ENCODE data around the gene SLC17A1. TPM values are rescaled to one million over a fixed set of nuclear protein-coding genes. Genes with fewer than 3 reads are reported as not detected.
A peak's percentile ranks its signal among the peaks of the same experiment; 100 is the strongest.

The SLC17A1 gene
- total RNA-seq, 4 donors from 2014 or later, result not detected

DNA sequence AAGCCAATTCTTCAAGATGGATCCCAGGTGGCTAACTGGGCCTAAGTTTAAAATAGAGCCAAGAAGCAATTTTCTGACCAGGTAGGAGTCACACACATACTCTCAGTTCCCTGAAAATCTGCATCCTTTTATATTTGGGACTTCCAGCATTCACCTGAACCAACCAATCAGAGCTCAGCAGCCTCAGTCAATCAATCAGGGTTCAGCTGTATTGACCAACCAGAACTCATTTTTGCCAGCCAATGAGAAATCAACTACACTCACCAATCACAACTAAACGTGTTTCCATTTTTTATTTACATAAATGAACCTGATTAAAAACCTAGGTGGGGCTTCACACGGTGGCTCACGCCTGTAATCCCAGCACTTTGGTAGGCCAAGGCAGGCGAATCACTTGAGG is 39.8 kb downstream of the SLC17A1 start:
- Histone ChIP-seq H3K27ac (no peak overlapping the region), H3K36me3 (no peaks in the 10 kb centered on the region), H3K9me3 (no peaks in the 10 kb centered on the region), H3K27me3 (no peaks in the 10 kb centered on the region), H3K4me3 (no peak overlapping the region), H3K4me1 (no peaks in the 10 kb centered on the region)
- WGBS, 2 donors, result 83 to 88% methylated on average over 4 of the region's 4 CpGs
- no peak for DNase-seq (ENCODE audit: low spot score in 2 of 2)
- no peak for TF ChIP-seq EP300 (IDR thresholded peaks at IDR 0.05)
- no peak for TF ChIP-seq CTCF (IDR thresholded peaks at IDR 0.05)
- no peak for TF ChIP-seq POLR2A (IDR thresholded peaks at IDR 0.05)

DNA sequence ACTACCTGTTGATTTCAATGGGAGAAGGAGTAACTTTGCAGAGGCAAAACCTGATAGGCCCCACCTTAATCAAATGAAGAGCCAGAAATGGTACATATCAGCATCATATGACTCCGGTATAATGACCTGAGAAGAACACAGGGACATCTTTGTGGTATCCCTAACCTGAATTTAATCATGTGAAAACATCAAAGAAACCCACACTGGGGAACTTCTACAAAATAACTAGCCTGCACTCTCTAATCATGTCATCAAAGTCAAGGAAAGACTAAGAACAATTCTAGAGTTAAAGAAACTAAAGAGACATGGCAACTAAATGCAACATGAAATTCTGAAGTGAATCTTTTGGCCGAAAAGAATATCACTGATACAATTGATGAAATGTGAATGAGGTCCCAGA is 42.4 kb downstream of the SLC17A1 start:
- no peaks in the 10 kb centered on the region for H3K27me3 ChIP-seq
- no peak for TF ChIP-seq POLR2A (IDR thresholded peaks at IDR 0.05)
- no peak for TF ChIP-seq CTCF (IDR thresholded peaks at IDR 0.05)
- no peak for TF ChIP-seq EP300 (IDR thresholded peaks at IDR 0.05)
- H3K9me3 ChIP-seq, result no peaks in the 10 kb centered on the region
- H3K27ac ChIP-seq, result no peak overlapping the region
- H3K36me3 ChIP-seq, result no peaks in the 10 kb centered on the region
- no peak overlapping the region for H3K4me3 ChIP-seq
- H3K4me1 ChIP-seq, result no peaks in the 10 kb centered on the region
- DNase-seq (ENCODE audit: low spot score in 2 of 2), result no peak
- WGBS, 2 donors, result 84% methylated on average over 2 of the region's 2 CpGs

DNA sequence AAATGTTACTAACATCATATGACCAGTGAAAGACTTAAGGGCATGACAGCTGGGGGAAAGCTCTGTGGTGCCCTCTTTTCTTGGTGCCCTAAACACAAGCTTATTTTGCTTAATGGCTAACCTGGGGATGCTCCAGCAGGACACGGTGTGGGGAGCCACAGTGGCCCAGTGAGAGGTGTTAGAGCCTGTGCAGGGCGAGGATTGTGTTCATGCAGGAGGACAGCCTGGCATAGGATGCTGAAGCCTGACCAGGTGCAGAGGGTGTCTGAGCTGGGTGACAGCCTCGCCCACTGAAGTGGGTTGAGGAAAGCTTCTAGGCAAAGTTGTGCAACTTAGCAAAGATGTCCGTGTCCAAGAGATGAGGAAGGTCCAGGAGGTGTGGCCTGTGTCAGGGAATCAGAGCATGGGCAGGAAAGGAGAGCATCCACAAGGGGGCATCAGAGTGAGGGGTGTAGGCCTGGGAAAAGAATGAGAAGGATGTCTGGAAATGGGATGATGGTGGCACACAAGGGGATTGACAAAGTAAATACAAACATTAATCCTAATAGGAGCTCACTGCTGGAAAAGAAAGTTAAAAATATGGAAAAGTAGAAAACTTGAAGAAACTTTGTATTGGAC is 43.4 kb downstream of the SLC17A1 start:
- Histone ChIP-seq H3K9me3 (no peaks in the 10 kb centered on the region), H3K36me3 (no peaks in the 10 kb centered on the region), H3K4me3 (no peak overlapping the region), H3K4me1 (no peaks in the 10 kb centered on the region), H3K27ac (no peak overlapping the region), H3K27me3 (no peaks in the 10 kb centered on the region)
- WGBS, 2 donors, result 66 to 78% methylated on average over 4 of the region's 4 CpGs
- peak in 2 of 5 experiments; percentile 23 to 24 for TF ChIP-seq CTCF (IDR thresholded peaks at IDR 0.05)
- no peak for TF ChIP-seq EP300 (IDR thresholded peaks at IDR 0.05)
- no peak for TF ChIP-seq POLR2A (IDR thresholded peaks at IDR 0.05)
- DNase-seq (ENCODE audit: low spot score in 2 of 2), result peak in 1 of 2 donors; percentile 45

DNA sequence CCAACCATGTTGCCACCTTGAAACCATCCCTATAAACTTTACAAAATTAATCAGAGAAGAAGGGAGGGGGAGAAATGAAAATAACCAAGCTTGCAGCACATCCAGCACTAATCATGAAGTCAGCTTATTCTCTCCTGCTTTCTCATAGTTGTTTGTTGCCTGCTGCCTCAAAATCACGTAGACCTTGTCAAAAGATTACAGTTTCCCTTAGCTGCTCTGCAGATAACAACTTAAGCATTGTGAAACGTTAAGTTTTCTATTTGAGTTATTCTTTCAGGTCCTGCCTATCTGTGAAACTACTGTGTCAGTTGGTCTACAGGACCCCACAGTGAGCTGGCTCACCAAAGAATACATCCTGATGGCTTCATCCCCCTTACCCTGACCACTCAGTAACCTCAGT is 44.4 kb downstream of the SLC17A1 start:
- no peaks in the 10 kb centered on the region for H3K27me3 ChIP-seq
- WGBS, 2 donors, result 62 to 69% methylated on average over 2 of the region's 2 CpGs
- H3K4me1 ChIP-seq, result no peaks in the 10 kb centered on the region
- H3K4me3 ChIP-seq, result no peak overlapping the region
- no peaks in the 10 kb centered on the region for H3K9me3 ChIP-seq
- H3K27ac ChIP-seq, result no peak overlapping the region
- H3K36me3 ChIP-seq, result no peaks in the 10 kb centered on the region
- DNase-seq (ENCODE audit: low spot score in 2 of 2), result no peak
- no peak for TF ChIP-seq EP300 (IDR thresholded peaks at IDR 0.05)
- TF ChIP-seq CTCF (IDR thresholded peaks at IDR 0.05), result no peak
- TF ChIP-seq POLR2A (IDR thresholded peaks at IDR 0.05), result no peak

DNA sequence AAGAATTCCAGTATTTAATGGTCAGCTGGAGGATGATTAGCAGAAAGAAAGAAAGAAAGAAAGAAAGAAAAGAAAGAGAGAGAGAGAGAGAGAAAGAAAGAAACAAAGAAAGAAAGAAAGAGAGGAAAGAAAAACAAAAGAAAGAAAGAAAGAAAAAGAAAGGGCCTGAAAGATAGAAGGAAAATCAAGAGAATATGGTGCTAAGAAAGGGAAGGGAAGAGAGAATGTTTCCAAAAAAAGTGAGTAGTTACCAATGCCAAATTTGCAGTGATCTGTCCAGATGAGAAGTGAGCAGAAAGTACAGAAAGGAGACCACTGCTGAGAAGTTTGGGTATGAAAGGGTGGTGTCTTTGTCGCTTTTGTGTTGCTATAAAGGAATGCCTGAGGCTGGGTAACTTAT is 50.7 kb downstream of the SLC17A1 start:
- Histone ChIP-seq H3K4me1 (no peaks in the 10 kb centered on the region), H3K27me3 (no peaks in the 10 kb centered on the region), H3K4me3 (no peak overlapping the region), H3K9me3 (no peaks in the 10 kb centered on the region), H3K27ac (no peak overlapping the region), H3K36me3 (no peaks in the 10 kb centered on the region)
- no peak for DNase-seq (ENCODE audit: low spot score in 2 of 2)
- WGBS, 2 donors, result 61 to 70% methylated on average over 1 of the region's 1 CpG
- no peak for TF ChIP-seq POLR2A (IDR thresholded peaks at IDR 0.05)
- TF ChIP-seq EP300 (IDR thresholded peaks at IDR 0.05), result no peak
- TF ChIP-seq CTCF (IDR thresholded peaks at IDR 0.05), result no peak

Data from tibial nerve (tissue), 4 donors.